Measurements from ENCODE around the gene CDK16.

Gene CDK16

DNA sequence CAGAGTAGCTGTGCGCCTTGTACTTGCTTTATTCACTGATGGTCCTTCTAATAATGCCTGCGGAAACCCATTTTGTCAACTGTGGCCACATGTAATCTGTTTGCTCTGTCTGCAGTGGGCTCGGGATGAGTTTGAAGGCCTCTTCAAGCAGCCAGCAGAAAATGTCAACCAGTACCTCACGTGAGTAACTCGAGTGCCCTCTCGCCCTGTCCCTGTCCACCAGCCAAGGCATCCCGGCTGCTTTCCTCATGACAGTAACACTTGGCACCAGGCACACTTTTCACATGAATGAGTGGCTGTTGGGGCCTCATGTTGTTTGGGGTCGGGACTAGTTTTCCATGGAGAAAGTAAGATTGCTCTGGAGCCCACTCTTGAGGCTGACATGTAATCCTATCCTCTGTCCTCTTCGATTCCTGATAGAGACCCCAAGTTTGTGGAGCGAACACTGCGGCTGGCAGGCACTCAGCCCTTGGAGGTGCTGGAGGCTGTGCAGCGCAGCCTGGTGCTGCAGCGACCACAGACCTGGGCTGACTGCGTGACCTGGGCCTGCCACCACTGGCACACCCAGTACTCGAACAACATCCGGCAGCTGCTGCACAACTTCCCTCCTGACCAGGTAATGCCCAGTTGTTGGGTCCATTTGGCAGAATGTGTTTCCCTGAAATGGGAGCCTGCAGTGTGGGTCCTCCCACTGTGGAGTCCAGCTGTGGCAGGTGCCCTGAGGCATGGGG, 8.8 kb upstream of the CDK16 start:
- DNase-seq: no peak

DNA sequence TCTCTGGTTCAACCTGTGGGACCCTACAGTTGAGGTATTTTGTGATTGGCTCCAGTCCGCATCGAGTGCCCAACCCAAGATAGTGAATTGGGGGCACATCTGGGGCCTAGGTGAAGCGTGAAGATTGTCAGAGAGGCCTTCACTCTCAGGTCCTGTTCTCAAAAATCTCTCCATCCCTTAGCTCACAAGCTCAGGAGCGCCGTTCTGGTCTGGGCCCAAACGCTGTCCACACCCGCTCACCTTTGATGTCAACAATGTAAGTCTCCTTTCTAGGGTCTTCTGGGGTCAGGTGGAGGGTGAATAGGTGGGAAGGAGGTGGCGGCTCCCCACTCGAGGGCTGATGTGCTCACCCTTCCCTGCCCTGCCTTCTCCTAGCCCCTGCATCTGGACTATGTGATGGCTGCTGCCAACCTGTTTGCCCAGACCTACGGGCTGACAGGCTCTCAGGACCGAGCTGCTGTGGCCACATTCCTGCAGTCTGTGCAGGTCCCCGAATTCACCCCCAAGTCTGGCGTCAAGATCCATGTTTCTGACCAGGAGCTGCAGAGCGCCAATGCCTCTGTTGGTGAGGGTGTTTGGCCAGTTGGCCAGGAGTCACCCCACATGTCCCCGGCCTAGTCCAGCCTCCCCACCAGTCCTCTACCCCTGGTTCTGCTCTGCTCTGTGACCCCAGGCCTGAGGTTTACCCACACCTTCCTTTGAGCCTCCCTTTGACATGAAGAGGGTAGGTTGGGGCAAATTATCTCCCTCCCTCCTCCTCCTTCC, 7.6 kb upstream of the CDK16 start:
- no peak for DNase-seq

DNA sequence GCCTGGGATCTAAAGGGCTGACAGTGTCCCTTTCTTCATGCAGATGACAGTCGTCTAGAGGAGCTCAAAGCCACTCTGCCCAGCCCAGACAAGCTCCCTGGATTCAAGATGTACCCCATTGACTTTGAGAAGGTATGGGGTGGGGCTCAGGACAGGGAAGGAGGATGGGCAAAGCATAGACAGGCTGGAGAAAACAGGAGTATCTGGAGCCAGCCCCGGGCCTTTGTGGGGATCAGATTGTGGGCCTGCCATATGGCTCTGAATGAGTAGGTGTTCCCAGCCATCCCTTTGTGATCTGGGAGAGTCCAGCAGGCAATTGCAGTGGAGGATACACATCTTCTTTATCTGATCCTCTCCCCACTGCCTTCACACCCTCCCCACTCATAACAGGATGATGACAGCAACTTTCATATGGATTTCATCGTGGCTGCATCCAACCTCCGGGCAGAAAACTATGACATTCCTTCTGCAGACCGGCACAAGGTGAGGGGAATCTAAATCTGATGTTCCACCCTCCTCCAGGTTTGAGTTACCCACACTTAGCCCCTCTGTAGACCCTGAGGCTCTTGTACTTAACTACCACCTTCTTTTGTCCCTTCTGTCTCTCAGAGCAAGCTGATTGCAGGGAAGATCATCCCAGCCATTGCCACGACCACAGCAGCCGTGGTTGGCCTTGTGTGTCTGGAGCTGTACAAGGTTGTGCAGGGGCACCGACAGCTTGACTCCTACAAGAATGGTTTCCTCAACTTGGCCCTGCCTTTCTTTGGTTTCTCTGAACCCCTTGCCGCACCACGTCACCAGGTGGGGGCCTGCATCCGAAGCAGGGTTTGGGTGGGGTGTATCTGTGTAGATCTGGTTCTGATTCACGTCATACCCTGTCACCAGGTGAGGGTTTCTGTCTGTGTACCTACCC, 5.8 kb upstream of the CDK16 start:
- no peak for DNase-seq

DNA sequence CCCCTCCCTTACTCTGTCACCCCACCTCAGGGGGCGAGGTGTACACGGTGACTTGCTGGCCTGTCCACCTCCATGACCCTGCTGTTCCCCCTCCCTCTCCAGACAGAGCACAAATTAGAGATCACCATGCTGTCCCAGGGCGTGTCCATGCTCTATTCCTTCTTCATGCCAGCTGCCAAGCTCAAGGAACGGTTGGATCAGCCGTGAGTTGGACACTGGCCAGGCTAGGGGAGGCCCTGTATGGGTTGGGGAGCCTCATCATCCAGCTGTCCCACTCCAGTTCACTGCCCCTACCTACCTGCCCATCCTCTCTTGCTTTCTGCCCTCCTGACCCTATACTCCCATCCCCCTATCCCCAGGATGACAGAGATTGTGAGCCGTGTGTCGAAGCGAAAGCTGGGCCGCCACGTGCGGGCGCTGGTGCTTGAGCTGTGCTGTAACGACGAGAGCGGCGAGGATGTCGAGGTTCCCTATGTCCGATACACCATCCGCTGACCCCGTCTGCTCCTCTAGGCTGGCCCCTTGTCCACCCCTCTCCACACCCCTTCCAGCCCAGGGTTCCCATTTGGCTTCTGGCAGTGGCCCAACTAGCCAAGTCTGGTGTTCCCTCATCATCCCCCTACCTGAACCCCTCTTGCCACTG, 3.9 kb upstream of the CDK16 start:
- DNase-seq: no peak

DNA sequence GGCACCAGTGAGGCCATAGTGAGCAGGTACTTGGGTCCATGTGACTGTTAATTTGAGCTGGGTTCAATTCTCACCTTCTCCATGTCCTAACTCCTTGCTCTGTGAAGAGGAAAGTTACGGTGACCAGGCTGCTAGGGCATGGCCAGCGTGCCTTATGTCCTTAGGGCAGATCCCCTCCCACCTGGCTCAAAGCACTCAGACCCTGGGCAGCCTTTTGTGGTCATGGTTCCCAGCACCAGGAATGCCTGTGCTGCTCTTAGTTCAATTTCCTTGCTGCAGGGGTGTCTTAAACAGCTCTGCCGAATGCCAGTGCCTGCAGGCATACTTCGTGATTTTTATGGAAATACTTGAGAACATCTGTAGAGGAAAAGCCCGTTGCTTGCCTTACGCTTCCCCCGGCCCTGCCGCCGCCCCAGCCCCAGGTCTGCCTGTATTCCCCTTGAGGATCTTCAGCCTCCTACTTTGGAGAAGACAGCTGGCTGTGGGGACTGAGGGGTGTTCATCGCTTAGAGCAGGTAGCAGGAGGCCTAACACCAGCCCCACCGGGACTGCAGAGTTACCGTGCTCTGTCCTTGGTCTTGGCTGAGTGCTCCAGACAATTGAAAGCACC, 3.1 kb upstream of the CDK16 start:
- DNase-seq: no peak

DNA sequence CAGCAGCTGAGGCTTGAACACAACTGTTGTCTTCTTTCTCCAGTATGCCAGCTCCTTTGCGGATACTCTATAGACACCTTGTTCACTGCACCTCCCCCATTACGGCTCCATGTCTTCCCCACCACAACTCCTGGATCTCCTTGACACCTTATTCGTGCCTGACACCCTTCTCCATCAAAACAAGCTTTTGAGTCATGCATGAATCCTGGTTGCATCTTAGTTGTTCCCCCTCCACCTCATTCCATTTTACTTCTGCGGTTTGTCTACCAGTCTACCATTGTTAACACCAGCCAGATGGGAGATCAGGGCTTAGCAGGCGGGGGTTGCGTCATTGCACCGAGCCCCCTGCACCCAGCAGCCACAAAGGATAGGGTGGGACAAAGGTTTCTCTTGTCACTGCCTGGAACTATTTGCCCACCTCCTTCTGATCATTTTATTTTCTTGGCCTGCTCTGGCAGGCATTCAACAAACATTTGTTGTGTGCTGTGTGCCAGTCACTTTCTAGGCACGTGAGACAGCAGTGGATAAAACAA, 2.0 kb upstream of the CDK16 start:
- no peak for DNase-seq

DNA sequence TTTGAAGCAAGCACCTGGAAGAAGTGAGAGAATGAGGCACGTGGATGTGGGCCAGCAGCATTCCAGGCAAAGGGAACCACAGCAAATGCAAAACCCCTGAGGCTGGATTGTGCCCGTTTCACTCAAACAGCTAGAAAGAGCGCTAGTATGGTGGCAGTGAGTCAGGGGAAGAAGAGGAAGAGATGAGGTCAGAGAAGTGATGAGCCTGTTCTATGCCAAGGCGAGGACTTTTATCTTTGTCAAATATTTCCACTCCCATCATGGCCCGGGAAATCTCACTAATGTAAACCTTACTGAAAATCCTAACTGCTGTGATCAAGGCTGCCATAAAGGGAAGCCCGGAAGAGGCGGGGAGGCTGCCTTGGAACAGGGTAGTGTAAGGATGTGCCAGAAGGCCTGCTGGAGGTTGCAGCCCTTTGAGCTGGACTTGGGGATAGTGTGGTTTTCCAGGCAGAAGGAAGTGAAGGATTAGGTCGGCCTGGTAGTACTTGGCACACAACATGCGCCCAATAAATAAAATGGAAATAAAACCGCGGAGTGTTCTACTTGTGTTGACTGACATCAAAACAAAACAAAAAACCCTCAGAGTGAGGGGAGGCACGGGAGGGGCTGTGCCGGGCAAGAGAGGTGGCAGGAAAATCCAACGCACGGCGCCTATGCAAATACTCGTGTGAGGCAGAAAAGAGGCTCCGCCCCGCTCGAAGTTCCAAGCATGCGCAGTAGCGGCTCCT, 1.2 kb upstream of the CDK16 start:
- no peak for DNase-seq

DNA sequence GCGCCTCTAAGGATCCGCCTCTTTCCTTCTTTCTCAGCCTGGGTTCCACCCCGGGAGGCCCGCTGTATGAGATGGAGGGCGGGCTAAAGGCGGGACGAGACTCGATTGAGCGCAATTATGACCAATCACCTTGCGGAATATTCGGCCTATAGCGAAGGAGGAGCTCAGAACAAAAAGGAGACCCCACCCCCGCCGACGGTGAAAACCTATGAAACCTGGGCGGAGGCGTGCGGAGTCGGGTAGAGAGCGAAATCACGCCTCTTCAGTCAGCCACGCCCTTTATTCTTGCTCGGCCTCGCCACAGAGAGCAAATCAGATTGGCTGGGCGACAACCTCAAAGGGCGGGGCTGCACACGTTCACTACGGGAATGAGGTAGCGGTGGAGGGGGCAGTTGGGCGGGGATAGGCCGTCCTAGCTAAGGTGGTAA, 615 bp upstream of the CDK16 start:
- DNase-seq: peak; percentile 83 to 97 (median 86)

DNA sequence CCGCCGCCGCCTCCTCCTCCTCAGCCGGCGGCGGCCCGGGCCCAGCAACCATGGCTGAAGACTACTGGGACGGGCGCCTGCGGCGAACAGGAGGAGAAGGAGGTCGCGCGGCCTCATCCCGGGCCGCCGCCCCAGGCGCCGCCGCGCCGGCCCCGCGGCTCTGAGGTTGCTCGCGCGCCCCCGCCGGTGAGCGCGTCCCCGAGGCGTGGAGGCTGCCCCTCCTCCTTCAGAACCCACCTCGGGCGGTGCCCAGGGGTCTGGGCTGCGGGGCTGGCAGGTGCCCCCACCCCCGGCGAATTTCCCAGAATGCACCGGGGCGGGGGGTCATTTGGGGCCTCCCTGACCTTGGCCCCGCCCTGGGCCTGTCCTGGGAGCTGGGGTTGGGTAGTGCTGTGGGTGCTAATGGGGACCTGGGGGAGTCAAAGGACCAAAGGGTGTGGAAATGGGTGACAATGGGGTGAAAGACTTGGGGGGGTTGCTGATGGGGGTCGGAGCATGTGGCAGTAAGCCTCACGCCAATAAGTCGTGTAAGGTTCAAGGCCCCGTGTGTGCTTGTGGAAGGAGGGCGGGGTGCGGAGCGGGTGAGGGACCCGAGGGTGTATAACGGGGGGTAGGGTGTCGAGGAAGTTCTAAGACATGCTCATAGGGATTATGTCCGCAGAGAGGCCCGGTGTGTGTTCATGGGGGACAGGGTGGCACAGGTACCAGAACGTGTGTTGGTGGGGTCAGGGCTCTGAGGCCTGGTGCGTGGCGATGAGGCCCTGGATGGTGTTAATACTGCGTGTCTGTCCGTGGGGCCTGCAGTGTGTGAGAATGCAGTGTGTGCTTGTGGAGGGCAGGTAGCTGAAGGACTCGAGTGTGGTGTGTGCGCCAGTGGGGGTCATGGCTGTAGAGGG, 687 bp downstream of the CDK16 start:
- DNase-seq: peak; percentile 6 to 22 (median 14)

DNA sequence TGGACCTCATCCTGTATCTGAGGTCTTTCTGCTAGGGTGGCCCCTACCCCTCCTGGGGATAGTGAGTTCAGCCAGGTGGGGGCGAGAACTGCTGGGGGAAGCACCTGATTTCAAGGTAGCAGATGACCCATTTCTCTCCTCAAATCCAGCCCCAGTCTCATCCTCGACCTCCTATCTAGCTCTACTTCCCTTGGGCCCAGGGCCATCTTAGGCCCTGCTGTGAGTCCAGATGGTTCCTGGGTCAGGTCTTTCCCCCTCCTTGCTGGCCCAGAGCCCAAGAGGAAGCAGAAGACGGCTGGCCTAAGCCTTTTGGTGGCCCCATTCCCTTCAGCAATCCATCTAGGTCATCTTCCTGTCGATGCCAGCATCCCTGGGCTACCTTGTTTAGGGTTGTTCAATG, 3.3 kb downstream of the CDK16 start:
- no peak for DNase-seq

DNA sequence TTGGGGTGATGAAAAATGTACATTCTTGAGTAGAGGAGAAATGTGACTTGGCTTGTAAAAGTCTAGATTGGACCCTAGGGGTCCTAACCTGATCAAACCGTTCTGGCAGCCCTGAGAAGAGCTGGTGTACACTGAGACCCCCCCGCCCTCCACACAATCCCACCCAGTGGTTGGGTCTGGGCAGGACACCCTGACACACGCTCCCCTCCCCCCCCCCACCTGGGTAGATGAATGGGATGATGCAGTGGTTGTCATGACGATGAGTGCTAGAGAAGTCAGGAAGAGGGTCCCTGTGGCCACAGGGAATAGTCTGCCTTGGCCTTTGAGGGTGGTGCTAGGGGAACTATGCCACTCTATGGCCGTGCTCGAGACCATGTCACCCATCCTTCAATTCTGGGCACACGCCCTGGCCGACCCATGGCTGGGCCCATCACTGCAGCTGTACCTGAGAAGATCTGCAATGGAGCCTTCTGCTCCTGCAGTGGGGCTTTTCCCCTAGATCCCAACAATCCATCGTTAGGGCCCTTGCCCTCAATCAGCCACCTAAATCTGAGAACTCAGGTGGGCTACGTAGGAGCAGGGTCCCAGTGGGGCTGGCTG, 4.4 kb downstream of the CDK16 start:
- no peak for DNase-seq

DNA sequence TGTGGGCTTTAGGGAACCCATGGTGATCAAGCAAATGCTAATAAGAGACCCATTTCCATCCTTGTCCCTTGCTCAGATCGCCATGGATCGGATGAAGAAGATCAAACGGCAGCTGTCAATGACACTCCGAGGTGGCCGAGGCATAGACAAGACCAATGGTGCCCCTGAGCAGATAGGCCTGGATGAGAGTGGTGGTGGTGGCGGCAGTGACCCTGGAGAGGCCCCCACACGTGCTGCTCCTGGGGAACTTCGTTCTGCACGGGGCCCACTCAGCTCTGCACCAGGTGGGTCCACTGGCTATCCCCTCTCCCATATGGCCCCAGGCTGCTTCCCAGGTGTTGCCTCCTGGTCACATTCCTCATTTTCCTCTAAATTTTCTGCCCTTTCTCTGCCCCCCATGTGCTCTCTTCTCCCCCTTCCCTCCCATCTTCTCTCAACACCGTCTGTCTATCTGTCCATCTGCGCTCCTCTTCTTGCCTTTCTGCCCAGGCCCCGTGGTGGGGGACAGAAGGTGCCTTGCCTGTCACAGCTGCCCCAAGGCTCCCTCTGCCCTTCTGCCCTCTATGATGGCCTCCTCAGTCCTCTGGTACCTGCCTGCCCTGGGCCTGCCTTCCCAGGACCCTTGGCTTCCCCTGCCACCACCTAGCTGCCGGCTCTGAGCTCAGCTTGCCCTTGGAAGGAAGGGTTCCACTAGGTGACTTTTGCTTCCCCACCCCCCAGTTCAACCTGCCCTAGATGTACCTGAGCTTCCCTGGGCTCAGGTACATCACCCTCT, 5.2 kb downstream of the CDK16 start:
- no peak for DNase-seq

DNA sequence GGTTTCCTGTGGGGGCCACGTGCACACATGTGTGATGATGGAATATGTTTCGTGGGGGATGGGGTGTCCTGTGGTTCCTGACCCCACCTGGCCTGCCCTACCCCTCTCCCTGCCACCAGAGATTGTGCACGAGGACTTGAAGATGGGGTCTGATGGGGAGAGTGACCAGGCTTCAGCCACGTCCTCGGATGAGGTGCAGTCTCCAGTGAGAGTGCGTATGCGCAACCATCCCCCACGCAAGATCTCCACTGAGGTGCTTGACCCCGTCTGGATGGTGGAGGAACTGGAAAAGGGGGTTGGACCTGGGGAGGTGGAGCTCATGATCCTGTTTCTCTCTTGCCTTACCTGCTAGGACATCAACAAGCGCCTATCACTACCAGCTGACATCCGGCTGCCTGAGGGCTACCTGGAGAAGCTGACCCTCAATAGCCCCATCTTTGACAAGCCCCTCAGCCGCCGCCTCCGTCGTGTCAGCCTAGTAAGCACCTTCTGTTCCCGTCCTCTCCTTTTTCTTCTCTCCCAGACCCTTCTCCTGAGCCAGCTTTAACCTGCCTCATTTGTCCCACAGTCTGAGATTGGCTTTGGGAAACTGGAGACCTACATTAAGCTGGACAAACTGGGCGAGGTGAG, 5.9 kb downstream of the CDK16 start:
- DNase-seq: no peak

DNA sequence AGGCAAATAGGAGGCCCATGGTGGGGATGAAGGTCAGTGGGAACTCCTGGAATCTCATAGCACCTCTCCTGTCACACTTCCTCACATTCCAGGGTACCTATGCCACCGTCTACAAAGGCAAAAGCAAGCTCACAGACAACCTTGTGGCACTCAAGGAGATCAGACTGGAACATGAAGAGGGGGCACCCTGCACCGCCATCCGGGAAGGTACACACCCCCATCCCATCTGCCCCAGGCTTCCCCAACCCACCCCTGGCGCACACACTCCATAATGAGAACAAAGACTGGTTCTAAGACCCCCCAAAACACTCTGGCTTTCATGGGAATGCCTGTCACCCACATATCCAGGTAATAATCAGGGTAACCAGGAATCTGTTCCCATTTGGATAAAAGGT, 6.4 kb downstream of the CDK16 start:
- no peak for DNase-seq

DNA sequence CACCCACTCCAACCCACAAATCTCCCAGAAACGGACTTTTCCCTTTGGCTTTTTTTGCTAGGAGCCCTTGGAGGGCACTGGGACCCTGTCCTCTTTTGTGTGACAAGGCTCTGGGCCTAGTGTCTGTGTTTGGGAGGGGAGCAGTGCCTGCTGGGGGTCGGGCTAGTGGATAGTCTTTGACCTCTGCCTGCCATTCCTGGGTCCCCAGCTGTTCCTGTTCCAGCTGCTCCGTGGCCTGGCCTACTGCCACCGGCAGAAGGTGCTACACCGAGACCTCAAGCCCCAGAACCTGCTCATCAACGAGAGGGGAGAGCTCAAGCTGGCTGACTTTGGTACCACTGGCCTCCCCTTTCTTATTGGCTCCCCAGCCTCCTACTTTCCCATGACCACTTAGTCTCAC, 7.6 kb downstream of the CDK16 start:
- DNase-seq: no peak

DNA sequence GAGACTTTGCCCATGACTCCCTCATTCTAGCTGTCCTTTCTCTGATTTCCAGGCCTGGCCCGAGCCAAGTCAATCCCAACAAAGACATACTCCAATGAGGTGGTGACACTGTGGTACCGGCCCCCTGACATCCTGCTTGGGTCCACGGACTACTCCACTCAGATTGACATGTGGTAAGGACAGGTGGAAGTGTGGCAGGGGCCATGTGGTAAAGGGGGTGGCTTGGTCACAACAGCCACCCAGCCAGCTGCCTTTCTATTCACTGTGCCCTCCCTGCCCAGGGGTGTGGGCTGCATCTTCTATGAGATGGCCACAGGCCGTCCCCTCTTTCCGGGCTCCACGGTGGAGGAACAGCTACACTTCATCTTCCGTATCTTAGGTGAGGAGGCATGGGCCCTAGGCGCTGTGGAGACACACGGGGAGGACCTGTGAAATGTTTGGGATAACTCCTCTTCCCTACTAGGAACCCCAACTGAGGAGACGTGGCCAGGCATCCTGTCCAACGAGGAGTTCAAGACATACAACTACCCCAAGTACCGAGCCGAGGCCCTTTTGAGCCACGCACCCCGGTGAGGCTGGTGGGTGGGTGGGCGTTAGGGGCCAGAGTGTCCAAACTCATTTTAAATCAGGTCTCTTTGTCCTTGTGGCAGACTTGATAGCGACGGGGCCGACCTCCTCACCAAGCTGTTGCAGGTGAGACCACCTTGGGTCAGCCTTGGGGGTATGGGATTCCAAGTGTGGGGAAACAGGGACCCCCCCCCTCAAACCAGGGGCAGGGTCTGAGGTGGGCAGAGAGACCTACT, 8.3 kb downstream of the CDK16 start:
- DNase-seq: no peak

DNA sequence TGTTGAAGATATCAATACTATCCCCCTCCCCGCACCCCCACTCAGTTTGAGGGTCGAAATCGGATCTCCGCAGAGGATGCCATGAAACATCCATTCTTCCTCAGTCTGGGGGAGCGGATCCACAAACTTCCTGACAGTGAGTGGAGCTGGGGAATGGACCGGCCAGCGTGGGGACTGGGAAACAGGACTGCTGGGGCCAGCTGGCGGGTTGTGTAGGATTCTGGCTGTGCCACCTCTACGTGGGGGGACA, 8.8 kb downstream of the CDK16 start:
- DNase-seq: no peak

Data from activated CD4-positive, CD25-positive, alpha-beta regulatory T cell (primary cell).